GM12878 (cell line): ENCODE results near the gene SEC22C. TPM values are rescaled to one million over a fixed set of nuclear protein-coding genes. Genes with fewer than 3 reads are reported as not detected.

ENCODE experiments used
- ATAC-seq: fragments of 200-7000 bp; cut with Tn5 transposase; 3 replicates; pipeline ENCODE4 v1.9.1; 2020; ENCODE audit warnings: mild to moderate bottlenecking, moderate library complexity
- BruUV-seq: library from RNA; stranded (reverse); fragments of 400-500 nt; replicated peaks from 2 replicates; lab custom pipeline; 2021; lab: Mats Ljungman, UMichigan
- CTCF ChIA-PET: fragments of 300-600 bp; sonication (Branson Sonifier 250); formaldehyde crosslinking; extraction: SDS; loops from one replicate; lab custom pipeline; 2021; ENCODE audit warnings: inconsistent platforms; lab: Yijun Ruan, JAX
- POLR2A ChIA-PET: fragments of 350-600 bp; formaldehyde crosslinking; extraction: SDS; loops from one replicate; lab custom pipeline; 2021; ENCODE audit warnings: inconsistent platforms; lab: Charles Lee
- RAD21 ChIA-PET: fragments of 300-600 bp; sonication (Branson Sonifier 250); formaldehyde crosslinking; loops from one replicate; lab custom pipeline; 2023; ENCODE audit warnings: antibody characterized with exemption; ENCODE audit not compliant: unreplicated experiment; lab: Charles Lee
- SMC1A ChIA-PET: fragments of 300-600 bp; sonication (Branson Sonifier 250); formaldehyde crosslinking; loops from one replicate; lab custom pipeline; 2023; ENCODE audit not compliant: unreplicated experiment, uncharacterized antibody; lab: Charles Lee
- DNase-seq: peaks from one replicate; pipeline ENCODE4 v3.0.0-alpha.2; 2011; ENCODE audit warnings: low read depth, low spot score
- FAIRE-seq: peaks from 3 replicates; lab custom pipeline; 2011; peaks lifted over from hg19 to GRCh38; lab: Jason Lieb, UNC
- H2AFZ ChIP-seq: 2 replicates; pipeline ENCODE4 v1.6.0; 2011; ENCODE audit warnings: low read depth, low read length, control low read depth; ENCODE audit not compliant: control insufficient read depth
- H3K27ac ChIP-seq: 2 replicates; pipeline ENCODE4 v1.5.1; 2011; ENCODE audit warnings: control low read depth; ENCODE audit not compliant: control insufficient read depth, insufficient read depth
- H3K27me3 ChIP-seq, 2 experiments: replicated peaks in 1 of 2; 2 replicates each; pipeline versions ENCODE4 v1.6.0 to v1.6.1; 2011; ENCODE audit warnings: low read length in 1 of 2; ENCODE audit not compliant: control insufficient read depth in 2 of 2, insufficient read depth in 2 of 2
- H3K36me3 ChIP-seq, 2 experiments: 2 replicates each; pipeline ENCODE4 v1.5.1; 2011; ENCODE audit warnings: low read length in 1 of 2; ENCODE audit not compliant: control insufficient read depth in 2 of 2, insufficient read depth in 2 of 2
- H3K4me1 ChIP-seq: 2 replicates; pipeline ENCODE4 v1.6.1; 2011; ENCODE audit warnings: mild to moderate bottlenecking, low read length, moderate library complexity, mixed read lengths; ENCODE audit not compliant: control insufficient read depth, insufficient read depth
- H3K4me2 ChIP-seq: 2 replicates; pipeline ENCODE4 v1.6.0; 2011; ENCODE audit warnings: control low read depth; ENCODE audit not compliant: control insufficient read depth, insufficient read depth
- H3K4me3 ChIP-seq: fragments of 200-600 bp; sonication (generic); 2 replicates; pipeline ENCODE4 v1.5.1; 2016
- H3K79me2 ChIP-seq: 2 replicates; pipeline ENCODE4 v1.6.0; 2011; ENCODE audit warnings: low read length; ENCODE audit not compliant: control insufficient read depth, insufficient read depth
- H3K9ac ChIP-seq: 2 replicates; pipeline ENCODE4 v1.8.0; 2011; ENCODE audit warnings: low read length, control low read depth, mixed read lengths; ENCODE audit not compliant: control insufficient read depth, insufficient read depth
- H3K9me3 ChIP-seq: replicated peaks from 3 replicates; pipeline ENCODE4 v1.5.1; 2011; ENCODE audit warnings: mild to moderate bottlenecking, low read length; ENCODE audit not compliant: control insufficient read depth, insufficient read depth
- H4K20me1 ChIP-seq: 2 replicates; pipeline ENCODE4 v1.6.0; 2011; ENCODE audit not compliant: control insufficient read depth, insufficient read depth
- CBX3 ChIP-seq: fragments of 200-600 bp; sonication (generic); IDR thresholded peaks from 2 replicates; pipeline ENCODE4 v1.6.1; 2016; ENCODE audit warnings: low read depth, borderline replicate concordance
- CEBPB ChIP-seq, 2 experiments: fragments of 150-350 bp in 1 of 2; IDR thresholded peaks; 2 replicates each; pipeline ENCODE4 v1.6.1; 2012 to 2014; ENCODE audit warnings: low read depth in 2 of 2, low read length in 2 of 2, borderline replicate concordance in 1 of 2, inconsistent platforms in 1 of 2
- KAT2A ChIP-seq: conservative IDR thresholded peaks from 2 replicates; pipeline ENCODE4 v1.6.1; 2011; ENCODE audit warnings: low read depth, low read length; ENCODE audit not compliant: control insufficient read depth
- KLF5 ChIP-seq: fragments of 450-650 bp; IDR thresholded peaks from 2 replicates; pipeline ENCODE4 v1.6.1; 2014; ENCODE audit warnings: mild to moderate bottlenecking; ENCODE audit not compliant: partially characterized antibody
- NR2C1 ChIP-seq: fragments of 450-650 bp; IDR thresholded peaks from 2 replicates; pipeline ENCODE4 v1.6.1; 2017; ENCODE audit warnings: antibody characterized with exemption, mild to moderate bottlenecking, moderate library complexity
- RAD51 ChIP-seq: fragments of 450-650 bp; IDR thresholded peaks from 2 replicates; pipeline ENCODE4 v1.6.1; 2016; ENCODE audit warnings: moderate library complexity, mild to moderate bottlenecking, inconsistent platforms
- SIN3A ChIP-seq: IDR thresholded peaks from 2 replicates; pipeline ENCODE4 v1.6.1; 2012; ENCODE audit warnings: low read depth, low read length, improper control_type of control experiment
- SIX5 ChIP-seq: IDR thresholded peaks from 2 replicates; pipeline ENCODE4 v1.6.1; 2011; ENCODE audit warnings: mild to moderate bottlenecking, low read depth, low read length, moderate library complexity; ENCODE audit not compliant: severe bottlenecking
- SMAD5 ChIP-seq: IDR thresholded peaks from 2 replicates; pipeline ENCODE4 v1.6.1; 2016; ENCODE audit warnings: antibody characterized with exemption, low read depth
- SMC3 ChIP-seq: IDR thresholded peaks from 2 replicates; pipeline ENCODE4 v1.6.1; 2011; ENCODE audit warnings: low read length, improper control_type of control experiment, borderline replicate concordance
- SPI1 ChIP-seq: IDR thresholded peaks from 2 replicates; pipeline ENCODE4 v1.6.1; 2011; ENCODE audit warnings: low read depth, mild to moderate bottlenecking, low read length, moderate library complexity, borderline replicate concordance; ENCODE audit not compliant: insufficient read depth
- SREBF2 ChIP-seq: IDR thresholded peaks from 2 replicates; pipeline ENCODE4 v1.6.1; 2012; ENCODE audit warnings: mild to moderate bottlenecking, low read length
- STAT1 ChIP-seq: fragments of 450-650 bp; conservative IDR thresholded peaks from 2 replicates; pipeline ENCODE4 v1.6.1; 2014; ENCODE audit warnings: antibody characterized with exemption, mild to moderate bottlenecking
- TCF12 ChIP-seq: IDR thresholded peaks from 2 replicates; pipeline ENCODE4 v1.6.1; 2011; ENCODE audit warnings: low read depth, mild to moderate bottlenecking, low read length
- ZNF24 ChIP-seq: fragments of 450-650 bp; IDR thresholded peaks from 2 replicates; pipeline ENCODE4 v1.6.1; 2017; ENCODE audit warnings: antibody characterized with exemption, mild to moderate bottlenecking
- WGBS: methylation state at CpG from one replicate; pipeline ENCODE4 v1.1.6; 2016; ENCODE audit warnings: low lambda C conversion rate; ENCODE audit not compliant: insufficient replicate concordance, insufficient coverage; ENCODE audit errors: missing lambda C conversion rate; 5-methylcytosine and 5-hydroxymethylcytosine counted together
- in situ Hi-C: fragments of 300-500 bp; cut with MboI; formaldehyde crosslinking; loops from 9 replicates; pipeline ENCODE4 v1.14.3; 2018; ENCODE audit warnings: mixed read lengths
- intact Hi-C: fragments of 100-400 bp; cut with micrococcal nuclease; formaldehyde crosslinking; loops from one replicate; pipeline ENCODE4 v1.14.2; 2022; ENCODE audit not compliant: unreplicated experiment
- polyA plus RNA-seq, 11 experiments: library from polyadenylated mRNA; depleted of rRNA in 4 of 11; unstranded in 6 of 11; stranded (reverse) in 5 of 11; fragments of >200 nt; fragmentation: Nextera tagmentation in 4 of 11; fragmentation: Illumina TruSeq in 1 of 11; extraction: Ambion mirVana in 4 of 11; extraction: Trizol in 1 of 11; gene quantifications; 1 replicate in 1 of 11; 2 replicates in 10 of 11; pipeline versions ENCODE4 v1.2.1 to v1.2.3, GENCODE V29; 2011 to 2016; ENCODE audit warnings: inconsistent platforms in 2 of 11, missing spikeins in 2 of 11, low read depth in 1 of 11
- total RNA-seq, 4 experiments: library from RNA; depleted of rRNA in 3 of 4; stranded (reverse); fragments of >200 nt in 3 of 4; fragmentation: Illumina TruSeq in 1 of 4; extraction: Trizol in 1 of 4; gene quantifications; 2 replicates each; pipeline versions ENCODE4 v1.2.1 to v1.2.3, GENCODE V29; 2013 to 2021
- TF ChIP-seq, protein P1 (sequence below): IDR thresholded peaks from 2 replicates; pipeline ENCODE4 v1.6.1; 2011; ENCODE audit warnings: low read depth, low read length, improper control_type of control experiment, borderline replicate concordance
- TF ChIP-seq, protein P2 (sequence below): fragments of 450-650 bp; formaldehyde crosslinking; IDR thresholded peaks from 2 replicates; pipeline ENCODE4 v1.4.0; 2022; ENCODE audit warnings: mild to moderate bottlenecking, moderate library complexity
- TF ChIP-seq, protein P3 (sequence below): IDR thresholded peaks from 2 replicates; pipeline ENCODE4 v1.6.1; 2012; ENCODE audit warnings: low read length, inconsistent platforms
- TF ChIP-seq, protein P4 (sequence below): IDR thresholded peaks from 2 replicates; pipeline ENCODE4 v1.6.1; 2012; ENCODE audit warnings: low read depth, low read length, improper control_type of control experiment

Gene SEC22C
- total and polyA plus RNA-seq, 10 of the 15 experiments (the other 5 are each of a cell fraction or from before 2014, with no cell fraction given): 15.6 to 47.0 (median 39.1) TPM

DNA sequence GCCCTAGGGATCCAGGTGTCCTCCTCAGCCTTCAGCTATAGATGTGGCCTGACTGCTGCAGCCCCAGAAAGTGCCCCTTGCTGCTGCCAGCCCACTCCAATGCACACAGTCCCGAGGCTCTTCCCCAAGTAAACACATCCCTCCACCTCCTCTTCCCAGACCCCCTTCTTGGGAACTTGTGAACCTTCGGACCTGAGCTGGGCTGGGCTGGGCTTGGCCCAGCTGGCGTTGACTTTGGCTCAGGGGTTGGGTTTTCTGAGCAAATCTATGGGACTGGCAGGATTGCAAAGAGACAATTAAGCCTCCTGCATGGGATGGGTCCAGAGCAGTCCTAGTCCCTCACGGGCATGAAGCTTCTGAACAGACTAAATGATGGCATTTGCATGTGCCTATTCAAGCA lies 64.7 kb downstream of the SEC22C start:
- Histone ChIP-seq H3K79me2 (no peaks in the 10 kb centered on the region), H3K4me1 (no peaks in the 10 kb centered on the region), H3K4me2 (no peak overlapping the region), H3K9ac (no peak overlapping the region), H4K20me1 (no peaks in the 10 kb centered on the region), H2AFZ (no peak overlapping the region), H3K4me3 (no peak overlapping the region), H3K27ac (no peak overlapping the region), H3K27me3 (no peaks in the 10 kb centered on the region), H3K9me3 (no peaks in the 10 kb centered on the region), H3K36me3 (no peaks in the 10 kb centered on the region)
- no peak for FAIRE-seq
- ATAC-seq: no peak
- DNase-seq: no peak
- ChIA-PET POLR2A (interaction anchor here (0.5 kb wide), 1 partner anchor 12 kb away, joined by 5 read pairs; no protein-coding TSS in a partner anchor), CTCF (no interaction called here), RAD21 (no interaction called here), SMC1A (no interaction called here)
- BruUV-seq: no TSS peak
- TF ChIP-seq CEBPB (IDR thresholded peaks at IDR 0.05; ENCODE audit: borderline replicate concordance in 1 of 2, low read depth in 2 of 2, low read length in 2 of 2) (no peak), TCF12 (no peak), SIX5 (no peak), RAD51 (no peak), STAT1 (no peak), SIN3A (no peak), SREBF2 (no peak), NR2C1 (no peak), SMAD5 (no peak), SMC3 (no peak), SPI1 (no peak), ZNF24 (no peak), CBX3 (no peak), KAT2A (no peak), KLF5 (no peak)
- TF ChIP-seq, protein P1, sequence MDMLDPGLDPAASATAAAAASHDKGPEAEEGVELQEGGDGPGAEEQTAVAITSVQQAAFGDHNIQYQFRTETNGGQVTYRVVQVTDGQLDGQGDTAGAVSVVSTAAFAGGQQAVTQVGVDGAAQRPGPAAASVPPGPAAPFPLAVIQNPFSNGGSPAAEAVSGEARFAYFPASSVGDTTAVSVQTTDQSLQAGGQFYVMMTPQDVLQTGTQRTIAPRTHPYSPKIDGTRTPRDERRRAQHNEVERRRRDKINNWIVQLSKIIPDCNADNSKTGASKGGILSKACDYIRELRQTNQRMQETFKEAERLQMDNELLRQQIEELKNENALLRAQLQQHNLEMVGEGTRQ: no peak
- TF ChIP-seq, protein P2, sequence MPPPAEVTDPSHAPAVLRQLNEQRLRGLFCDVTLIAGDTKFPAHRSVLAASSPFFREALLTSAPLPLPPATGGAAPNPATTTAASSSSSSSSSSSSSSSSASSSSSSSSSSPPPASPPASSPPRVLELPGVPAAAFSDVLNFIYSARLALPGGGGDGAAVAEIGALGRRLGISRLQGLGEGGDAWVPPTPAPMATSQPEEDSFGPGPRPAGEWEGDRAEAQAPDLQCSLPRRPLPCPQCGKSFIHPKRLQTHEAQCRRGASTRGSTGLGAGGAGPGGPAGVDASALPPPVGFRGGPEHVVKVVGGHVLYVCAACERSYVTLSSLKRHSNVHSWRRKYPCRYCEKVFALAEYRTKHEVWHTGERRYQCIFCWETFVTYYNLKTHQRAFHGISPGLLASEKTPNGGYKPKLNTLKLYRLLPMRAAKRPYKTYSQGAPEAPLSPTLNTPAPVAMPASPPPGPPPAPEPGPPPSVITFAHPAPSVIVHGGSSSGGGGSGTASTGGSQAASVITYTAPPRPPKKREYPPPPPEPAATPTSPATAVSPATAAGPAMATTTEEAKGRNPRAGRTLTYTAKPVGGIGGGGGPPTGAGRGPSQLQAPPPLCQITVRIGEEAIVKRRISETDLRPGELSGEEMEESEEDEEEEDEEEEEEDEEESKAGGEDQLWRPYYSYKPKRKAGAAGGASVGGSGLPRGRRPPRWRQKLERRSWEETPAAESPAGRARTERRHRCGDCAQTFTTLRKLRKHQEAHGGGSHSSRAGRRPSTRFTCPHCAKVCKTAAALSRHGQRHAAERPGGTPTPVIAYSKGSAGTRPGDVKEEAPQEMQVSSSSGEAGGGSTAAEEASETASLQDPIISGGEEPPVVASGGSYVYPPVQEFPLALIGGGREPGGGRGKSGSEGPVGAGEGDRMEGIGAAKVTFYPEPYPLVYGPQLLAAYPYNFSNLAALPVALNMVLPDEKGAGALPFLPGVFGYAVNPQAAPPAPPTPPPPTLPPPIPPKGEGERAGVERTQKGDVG: no peak
- TF ChIP-seq, protein P3, sequence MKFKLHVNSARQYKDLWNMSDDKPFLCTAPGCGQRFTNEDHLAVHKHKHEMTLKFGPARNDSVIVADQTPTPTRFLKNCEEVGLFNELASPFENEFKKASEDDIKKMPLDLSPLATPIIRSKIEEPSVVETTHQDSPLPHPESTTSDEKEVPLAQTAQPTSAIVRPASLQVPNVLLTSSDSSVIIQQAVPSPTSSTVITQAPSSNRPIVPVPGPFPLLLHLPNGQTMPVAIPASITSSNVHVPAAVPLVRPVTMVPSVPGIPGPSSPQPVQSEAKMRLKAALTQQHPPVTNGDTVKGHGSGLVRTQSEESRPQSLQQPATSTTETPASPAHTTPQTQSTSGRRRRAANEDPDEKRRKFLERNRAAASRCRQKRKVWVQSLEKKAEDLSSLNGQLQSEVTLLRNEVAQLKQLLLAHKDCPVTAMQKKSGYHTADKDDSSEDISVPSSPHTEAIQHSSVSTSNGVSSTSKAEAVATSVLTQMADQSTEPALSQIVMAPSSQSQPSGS: no peak
- TF ChIP-seq, protein P4, sequence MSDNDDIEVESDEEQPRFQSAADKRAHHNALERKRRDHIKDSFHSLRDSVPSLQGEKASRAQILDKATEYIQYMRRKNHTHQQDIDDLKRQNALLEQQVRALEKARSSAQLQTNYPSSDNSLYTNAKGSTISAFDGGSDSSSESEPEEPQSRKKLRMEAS: no peak
- intact Hi-C loops: no loop called here
- in situ Hi-C loops: no loop called here
- 2% methylated on average over 4 of the region's 4 CpGs for WGBS
